Vagina (tissue), 2 donors: ENCODE results near the gene AP4M1.

Experiments
- CTCF ChIP-seq, 3 experiments: fragments of 450-650 bp in 2 of 3; fragments of 200-600 bp in 1 of 3; sonication (generic) in 1 of 3; IDR thresholded peaks; one replicate each; pipeline ENCODE4 v1.5.1; 2017 to 2019; ENCODE audit warnings: antibody characterized with exemption in 3 of 3, mild to moderate bottlenecking in 2 of 3, moderate library complexity in 2 of 3
- POLR2AphosphoS5 ChIP-seq, 2 donors: sonication (generic); formaldehyde crosslinking; IDR thresholded peaks; one replicate each; pipeline ENCODE4 v1.9.0; 2017; ENCODE audit warnings: antibody characterized with exemption in 2 of 2, mild to moderate bottlenecking in 2 of 2, low read depth in 1 of 2; ENCODE audit not compliant: insufficient read depth in 1 of 2

GRCh38 chr7:100098913-100099312 lies 2.5 kb upstream of the AP4M1 start:
- TF ChIP-seq CTCF (IDR thresholded peaks at IDR 0.05) (no peak), POLR2AphosphoS5 (IDR thresholded peaks at IDR 0.05; ENCODE audit: insufficient read depth in 1 of 2, low read depth in 1 of 2) (no peak)
